Neural cell (in vitro differentiated cells): ENCODE measurements around the gene ETF1. TPM values are rescaled to one million over a fixed set of nuclear protein-coding genes. Genes with fewer than 3 reads are reported as not detected.

ENCODE experiments used
- H2AFZ ChIP-seq: fragments of 200-600, 300-800 bp; sonication (generic), shearing (Covaris generic); 2 replicates; pipeline ENCODE4 v1.6.0; 2014; ENCODE audit warnings: low read depth, mild to moderate bottlenecking, antibody characterized with exemption, low read length, moderate library complexity
- H3F3A ChIP-seq: fragments of 200-600 bp; shearing (Covaris generic); 2 replicates; pipeline ENCODE4 v1.6.1; 2016; ENCODE audit warnings: mild to moderate bottlenecking, moderate library complexity, mixed read lengths, antibody characterized with exemption, low read length; ENCODE audit not compliant: insufficient read depth, poor library complexity, severe bottlenecking
- H3K27ac ChIP-seq: fragments of 200-600, 300-800 bp; sonication (generic), shearing (Covaris generic); 2 replicates; pipeline ENCODE4 v1.5.1; 2014; ENCODE audit warnings: mild to moderate bottlenecking, low read length, moderate library complexity
- H3K27me3 ChIP-seq: fragments of 300-800, 200-600 bp; sonication (generic), shearing (Covaris generic); 2 replicates; pipeline ENCODE4 v1.6.0; 2014; ENCODE audit warnings: mild to moderate bottlenecking, low read depth, low read length, moderate library complexity; ENCODE audit not compliant: insufficient read depth
- H3K36me3 ChIP-seq: fragments of 300-800, 200-600 bp; sonication (generic), shearing (Covaris generic); 2 replicates; pipeline ENCODE4 v1.5.1; 2014; ENCODE audit warnings: mild to moderate bottlenecking, antibody characterized with exemption, low read length, moderate library complexity; ENCODE audit not compliant: insufficient read depth
- H3K4me2 ChIP-seq: fragments of 300-800, 200-600 bp; sonication (generic), shearing (Covaris generic); 2 replicates; pipeline ENCODE4 v1.6.0; 2014; ENCODE audit warnings: mild to moderate bottlenecking, low read length
- H3K4me3 ChIP-seq: fragments of 300-800, 200-600 bp; sonication (generic), shearing (Covaris generic); 2 replicates; pipeline ENCODE4 v1.5.1; 2014; ENCODE audit warnings: mild to moderate bottlenecking, low read length, moderate library complexity
- H3K79me2 ChIP-seq: fragments of 200-600 bp; shearing (Covaris generic); replicated peaks from 2 replicates; pipeline ENCODE4 v1.6.0; 2014; ENCODE audit warnings: mild to moderate bottlenecking, low read length, moderate library complexity; ENCODE audit not compliant: insufficient read depth
- H3K9ac ChIP-seq: fragments of 300-800, 200-600 bp; sonication (generic), shearing (Covaris generic); 2 replicates; pipeline ENCODE4 v1.6.1; 2016; ENCODE audit warnings: mild to moderate bottlenecking, low read length, mixed read lengths
- H3K9me2 ChIP-seq: fragments of 200-600 bp; shearing (Covaris generic); 2 replicates; pipeline ENCODE4 v1.6.1; 2016; ENCODE audit warnings: mild to moderate bottlenecking, low read length, mixed read lengths; ENCODE audit not compliant: insufficient read depth
- H3K9me3 ChIP-seq: fragments of 200-600, 300-800 bp; sonication (generic), shearing (Covaris generic); 2 replicates; pipeline ENCODE4 v1.6.1; 2016; ENCODE audit warnings: mild to moderate bottlenecking, mixed run types, low read length, moderate library complexity, mixed read lengths
- H4K20me1 ChIP-seq: fragments of 200-600 bp; shearing (Covaris generic); 2 replicates; pipeline ENCODE4 v1.6.1; 2016; ENCODE audit warnings: mild to moderate bottlenecking, mixed run types; ENCODE audit not compliant: insufficient read depth
- CTCF ChIP-seq: fragments of 450-650 bp; IDR thresholded peaks from 2 replicates; pipeline ENCODE4 v1.5.1; 2014; ENCODE audit warnings: antibody characterized with exemption, mild to moderate bottlenecking, moderate library complexity; ENCODE audit not compliant: poor library complexity, severe bottlenecking
- EP300 ChIP-seq: fragments of 450-650 bp; conservative IDR thresholded peaks from 2 replicates; pipeline ENCODE4 v1.6.1; 2014; ENCODE audit warnings: antibody characterized with exemption, mild to moderate bottlenecking, moderate library complexity; ENCODE audit not compliant: poor library complexity, severe bottlenecking
- EZH2 ChIP-seq: fragments of 200-600, 300-800 bp; shearing (Covaris generic), sonication (generic); IDR thresholded peaks from 2 replicates; pipeline ENCODE4 v1.6.1; 2014; ENCODE audit warnings: antibody characterized with exemption, low read length, borderline replicate concordance, mild to moderate bottlenecking; ENCODE audit not compliant: insufficient read depth, poor library complexity, severe bottlenecking
- MXI1 ChIP-seq: fragments of 450-650 bp; conservative IDR thresholded peaks from 2 replicates; pipeline ENCODE4 v1.6.1; 2014; ENCODE audit warnings: antibody characterized with exemption, mild to moderate bottlenecking; ENCODE audit not compliant: poor library complexity, severe bottlenecking
- POLR2AphosphoS5 ChIP-seq: IDR thresholded peaks from 2 replicates; pipeline ENCODE4 v1.6.1; 2012
- RAD21 ChIP-seq: fragments of 450-650 bp; conservative IDR thresholded peaks from 2 replicates; pipeline ENCODE4 v1.6.1; 2014; ENCODE audit warnings: antibody characterized with exemption, mild to moderate bottlenecking, moderate library complexity
- REST ChIP-seq: IDR thresholded peaks from 2 replicates; pipeline ENCODE4 v1.6.1; 2012; ENCODE audit warnings: borderline replicate concordance
- SMC3 ChIP-seq: fragments of 450-650 bp; conservative IDR thresholded peaks from 2 replicates; pipeline ENCODE4 v1.6.1; 2014; ENCODE audit warnings: antibody characterized with exemption, mild to moderate bottlenecking, moderate library complexity; ENCODE audit not compliant: poor library complexity
- TAF1 ChIP-seq: IDR thresholded peaks from 2 replicates; pipeline ENCODE4 v1.6.1; 2012; ENCODE audit warnings: low read depth
- polyA plus RNA-seq: library from polyadenylated mRNA; depleted of rRNA; stranded (reverse); fragments of >200 nt; gene quantifications from 2 replicates; pipeline ENCODE4 v1.2.3, GENCODE V29; 2014

Gene ETF1
- polyA plus RNA-seq, 1 donor from 2014 or later, result 62.1 TPM

- H3K9me2 ChIP-seq, result no peaks in the 10 kb centered on the region
- no peaks in the 10 kb centered on the region for H3K79me2 ChIP-seq
- H3K36me3 ChIP-seq, result no peaks in the 10 kb centered on the region
- peak within 1 kb of the TSS; percentile 84 for H3K4me3 ChIP-seq
- H3K4me2 ChIP-seq, result peak within 1 kb of the TSS; percentile 90
- no peaks in the 10 kb centered on the region for H3F3A ChIP-seq
- TF ChIP-seq EP300 (peak; percentile 61), MXI1 (no peak), POLR2AphosphoS5 (peak; percentile 97), RAD21 (peak; percentile 19), TAF1 (no peak), SMC3 (peak; percentile 37), CTCF (no peak), REST (peak; percentile 64)
- H3K27ac ChIP-seq, result peak within 1 kb of the TSS; percentile 99
- H3K9me3 ChIP-seq, result no peaks in the 10 kb centered on the region
- H3K27me3 ChIP-seq, result peaks cover 23% of the 10 kb centered on the region
- peak within 1 kb of the TSS; percentile 45 for H2AFZ ChIP-seq
- peaks cover 4% of the 10 kb centered on the region for H4K20me1 ChIP-seq
- peak within 1 kb of the TSS; percentile 99 for H3K9ac ChIP-seq
Observed at GRCh38 chr5:138465261-138466124, 77.5 kb downstream of the ETF1 start, which contains the start of gene EGR1. TSS of gene EGR1 (plus strand) at chr5:138465479. CDS start at chr5:138465762, 283 bp downstream.

GRCh38 chr5:138464388-138465260 is 78.4 kb downstream of the ETF1 start:
- Histone ChIP-seq H3K27ac (peak overlapping the region; percentile 99), H3K4me2 (peak overlapping the region; percentile 90), H3K4me3 (peak overlapping the region; percentile 84), H3K9ac (peak overlapping the region; percentile 99), H3K79me2 (no peaks in the 10 kb centered on the region), H3K27me3 (peaks cover 23% of the 10 kb centered on the region), H3K9me3 (no peaks in the 10 kb centered on the region), H3K9me2 (no peaks in the 10 kb centered on the region), H4K20me1 (peaks cover 4% of the 10 kb centered on the region), H3K36me3 (no peaks in the 10 kb centered on the region), H2AFZ (peak overlapping the region; percentile 45), H3F3A (no peaks in the 10 kb centered on the region)
- TF ChIP-seq SMC3, result peak; percentile 66
- TF ChIP-seq REST, result peak; percentile 61
- TF ChIP-seq EZH2, result peak; percentile 66
- TF ChIP-seq POLR2AphosphoS5, result peak; percentile 92
- TF ChIP-seq MXI1, result peak; percentile 45
- peak; percentile 59 for TF ChIP-seq CTCF
- TF ChIP-seq EP300, result no peak
- TF ChIP-seq RAD21, result peak; percentile 19
- peak; percentile 27 for TF ChIP-seq TAF1
